Amniotic epithelial cell (primary cell): ENCODE measurements around the gene COG3.

ENCODE experiments used
- DNase-seq: peaks from one replicate; pipeline ENCODE4 v3.0.0-alpha.2; 2010; ENCODE audit warnings: low read depth

The COG3 gene

GRCh38 chr13:45545686-45546409, 81.1 kb downstream of the COG3 start:
- DNase-seq, result no peak

DNA sequence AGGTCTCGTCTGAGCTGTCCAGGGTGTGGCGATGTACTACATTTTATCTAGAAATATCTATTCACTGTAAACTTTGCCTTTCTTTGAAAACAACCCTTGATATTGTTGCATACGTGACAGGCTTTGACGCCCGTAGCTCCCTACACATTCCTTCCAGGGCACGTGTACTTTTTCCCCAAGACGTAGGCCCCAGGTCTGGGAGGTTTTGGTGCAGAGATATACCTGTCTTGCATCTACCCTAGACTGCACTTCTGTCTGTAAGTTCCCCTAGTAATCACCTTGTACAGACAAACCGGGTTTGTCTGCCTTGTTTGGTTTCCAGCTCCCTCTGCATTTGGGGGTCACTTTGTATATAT, 81.6 kb downstream of the COG3 start:
- no peak for DNase-seq

GRCh38 chr13:45548281-45548680, 83.5 kb downstream of the COG3 start:
- DNase-seq, result no peak

GRCh38 chr13:45554604-45555109, 89.9 kb downstream of the COG3 start:
- no peak for DNase-seq

DNA sequence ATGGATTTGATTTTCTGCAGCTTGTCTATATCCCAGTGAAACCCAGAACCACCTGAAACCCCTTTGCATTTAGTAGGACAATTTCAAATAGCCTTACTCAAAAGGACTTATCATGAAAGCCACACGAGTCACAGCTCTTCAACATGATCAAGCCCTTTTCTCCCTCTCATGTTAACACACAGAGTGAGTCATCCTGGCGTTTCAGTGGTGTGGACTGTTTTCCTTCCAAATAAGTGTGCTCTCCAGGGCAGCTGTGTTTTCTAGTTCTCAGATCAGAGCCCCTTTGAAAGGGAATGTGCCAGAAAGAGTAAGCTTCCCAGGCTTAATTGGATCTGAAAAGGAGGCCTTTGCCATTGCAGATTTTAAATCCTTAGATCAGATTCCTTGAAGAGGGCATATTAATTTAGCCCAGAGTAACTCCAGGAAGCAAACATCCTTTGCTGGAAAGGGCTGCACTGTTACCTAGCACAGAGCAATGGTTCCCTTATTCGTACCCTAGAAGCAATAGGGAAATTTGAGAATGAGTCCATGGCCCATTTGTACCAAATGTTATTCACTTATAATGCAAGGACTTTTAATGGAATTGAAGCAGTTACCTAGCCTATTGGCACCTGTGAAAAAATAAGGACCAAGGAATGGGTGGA, 99.5 kb downstream of the COG3 start:
- peak; percentile 44 for DNase-seq

DNA sequence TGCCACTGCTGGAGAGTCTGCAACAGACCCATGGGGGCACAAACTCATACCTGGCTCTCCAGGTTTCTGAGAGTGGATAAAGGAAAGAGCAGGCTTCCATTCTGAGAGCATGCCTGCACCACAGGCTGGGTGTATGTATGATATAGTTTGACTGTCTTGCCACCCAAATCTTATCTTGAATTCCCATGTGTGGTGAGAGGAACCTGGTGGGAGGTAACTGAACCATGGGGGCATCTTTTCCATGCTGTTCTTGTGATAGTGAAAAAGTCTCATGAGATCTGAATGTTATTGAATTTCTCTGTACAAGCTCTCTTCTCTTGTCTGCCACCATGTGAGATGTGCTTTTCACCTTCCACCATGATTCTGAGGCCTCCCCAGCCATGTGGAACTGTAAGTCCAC, 100.6 kb downstream of the COG3 start:
- DNase-seq, result no peak

GRCh38 chr13:45575146-45575829, 110.5 kb downstream of the COG3 start:
- no peak for DNase-seq

DNA sequence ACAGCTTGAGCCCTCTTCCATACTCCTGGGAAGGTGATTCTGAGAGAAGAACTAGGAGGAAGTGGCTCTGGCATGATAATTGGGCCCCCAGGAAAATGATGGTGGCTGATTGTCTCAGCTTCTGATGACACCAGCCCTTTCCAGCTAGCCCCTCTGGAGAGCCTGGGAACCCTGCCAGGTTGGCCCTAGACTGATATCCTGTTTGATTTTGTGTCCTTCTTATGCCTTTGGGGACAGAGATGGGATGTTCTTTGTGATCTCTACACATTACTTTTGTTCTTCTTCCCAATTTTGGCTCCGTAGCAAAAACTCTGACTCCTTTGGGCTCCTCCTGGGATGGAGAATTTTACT, 111.1 kb downstream of the COG3 start:
- DNase-seq, result no peak

- no peak for DNase-seq
Observed at GRCh38 chr13:45576466-45576865, 111.7 kb downstream of the COG3 start.

DNA sequence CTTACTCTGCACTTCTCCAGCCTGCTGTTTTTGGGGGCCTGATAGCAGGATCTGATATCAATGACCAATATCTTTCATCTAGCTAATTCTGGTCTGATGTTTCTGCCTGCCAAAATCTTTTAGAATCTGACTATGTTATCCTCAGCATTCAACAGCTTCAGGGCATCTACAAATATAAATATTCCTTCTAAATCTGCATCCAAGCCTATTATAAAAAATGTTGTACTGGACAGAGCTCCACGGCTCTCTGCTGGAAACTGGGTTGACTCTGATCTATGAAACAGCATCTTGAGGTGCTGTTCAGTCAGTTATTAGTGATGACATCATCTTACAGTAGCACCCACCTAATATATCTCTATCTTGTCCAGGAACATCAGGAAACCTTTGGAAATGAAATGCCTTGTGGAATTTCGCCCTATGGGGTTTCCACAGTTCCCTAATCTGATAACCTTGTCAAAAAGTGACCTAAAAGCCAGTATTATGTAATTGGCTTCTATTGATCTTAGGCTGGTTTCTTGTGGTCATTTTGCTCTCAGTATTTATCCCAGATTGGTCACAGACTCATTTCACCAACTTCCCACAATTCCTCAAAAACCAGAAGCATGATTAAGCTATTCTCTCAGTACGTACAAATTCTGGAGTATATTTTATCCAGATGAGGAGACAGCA, 117.8 kb downstream of the COG3 start:
- no peak for DNase-seq

- no peak for DNase-seq
Observed at GRCh38 chr13:45584816-45585215, 120.1 kb downstream of the COG3 start.
